GM23248 (cell line): ENCODE measurements around the gene IFT74.

Experiments
- EZH2 ChIP-seq: fragments of 200-600 bp; sonication (generic); IDR thresholded peaks from 2 replicates; pipeline ENCODE4 v1.6.1; 2018; ENCODE audit warnings: antibody characterized with exemption, mild to moderate bottlenecking; ENCODE audit not compliant: insufficient read depth, poor library complexity, severe bottlenecking
- EZH2phosphoT487 ChIP-seq: fragments of 200-600 bp; sonication (generic); IDR thresholded peaks from 2 replicates; pipeline ENCODE4 v1.6.1; 2018; ENCODE audit warnings: antibody characterized with exemption, moderate library complexity, mild to moderate bottlenecking, low read depth; ENCODE audit not compliant: insufficient read depth

DNA sequence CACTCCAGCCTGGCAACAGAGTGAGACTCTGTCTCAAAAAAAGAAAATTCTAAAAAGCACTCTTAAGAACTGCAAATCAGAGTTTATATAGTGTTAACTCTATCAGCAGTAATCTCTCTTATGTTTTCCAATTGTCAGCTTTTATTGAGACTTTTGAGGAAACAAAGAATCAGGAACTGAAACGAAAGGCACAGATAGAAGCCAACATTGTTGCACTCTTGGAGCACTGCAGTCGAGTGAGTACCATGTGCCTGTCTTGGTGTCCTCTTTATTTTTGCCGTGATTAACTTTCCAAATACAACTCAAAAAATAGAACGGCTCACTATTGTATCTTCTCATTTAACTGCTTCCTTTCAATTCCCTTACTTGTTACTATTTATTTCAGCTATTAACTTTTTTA is 90.9 kb downstream of the IFT74 start:
- no peak for TF ChIP-seq EZH2
- TF ChIP-seq EZH2phosphoT487, result no peak
